H1 (cell line): Measurements from ENCODE around the gene ZNF300. TPM values are rescaled to one million over a fixed set of nuclear protein-coding genes. Genes with fewer than 3 reads are reported as not detected.
"Not testable (repeated sequence)": the region's sequence is repeated elsewhere in the genome, so short reads cannot be mapped to it uniquely, and the experiment has no call there.

Experiments
- CTCF ChIA-PET: fragments of 300-600 bp; sonication (Branson Sonifier 250); formaldehyde crosslinking; loops from one replicate; lab custom pipeline; 2021; ENCODE audit not compliant: partially characterized antibody; lab: Charles Lee
- POLR2A ChIA-PET: fragments of 300-600 bp; sonication (Branson Sonifier 250); formaldehyde crosslinking; loops from one replicate; lab custom pipeline; 2021; ENCODE audit warnings: inconsistent platforms; ENCODE audit not compliant: partially characterized antibody; lab: Charles Lee
- DNase-seq, 2 experiments: peaks; one replicate each; pipeline versions ENCODE4 v3.0.0 to v3.0.0-alpha.2; 2010 to 2022; ENCODE audit warnings: low spot score in 2 of 2, low read depth in 1 of 2, mixed read lengths in 1 of 2
- FAIRE-seq: peaks from 2 replicates; lab custom pipeline; 2011; peaks lifted over from hg19 to GRCh38; lab: Jason Lieb, UNC
- H2AFZ ChIP-seq: 2 replicates; pipeline ENCODE4 v1.8.1; 2012; ENCODE audit warnings: low read length, inconsistent platforms
- H2AK5ac ChIP-seq: 2 replicates; pipeline ENCODE4 v1.6.1; 2013; ENCODE audit warnings: low read depth, low read length
- H2BK120ac ChIP-seq: replicated peaks from 2 replicates; pipeline ENCODE3; 2013; ENCODE audit warnings: low read depth, low read length, inconsistent platforms
- H2BK12ac ChIP-seq: 2 replicates; pipeline ENCODE4 v1.6.1; 2013; ENCODE audit warnings: low read depth, low read length
- H2BK15ac ChIP-seq: 2 replicates; pipeline ENCODE4 v1.6.1; 2013; ENCODE audit warnings: low read length
- H2BK20ac ChIP-seq: 2 replicates; pipeline ENCODE4 v1.6.1; 2013; ENCODE audit warnings: low read length
- H2BK5ac ChIP-seq: 2 replicates; pipeline ENCODE4 v1.6.1; 2013; ENCODE audit warnings: low read depth, low read length
- H3K14ac ChIP-seq: 2 replicates; pipeline ENCODE4 v1.6.1; 2013; ENCODE audit warnings: inconsistent platforms; ENCODE audit not compliant: insufficient read length
- H3K18ac ChIP-seq: 2 replicates; pipeline ENCODE4 v1.6.1; 2013; ENCODE audit warnings: low read length; ENCODE audit errors: extremely low read depth
- H3K23ac ChIP-seq: 2 replicates; pipeline ENCODE4 v1.6.1; 2013; ENCODE audit warnings: inconsistent platforms; ENCODE audit not compliant: insufficient read length
- H3K23me2 ChIP-seq: 2 replicates; pipeline ENCODE4 v1.6.1; 2013; ENCODE audit warnings: low read depth, low read length
- H3K27ac ChIP-seq: 2 replicates; pipeline ENCODE4 v1.6.1; 2011; ENCODE audit warnings: low read depth, low read length, inconsistent platforms
- H3K27me3 ChIP-seq, 4 experiments: replicated peaks in 1 of 4; 1 replicate in 1 of 4; 2 replicates in 3 of 4; pipeline versions ENCODE4 v1.6.1 to v1.8.1; 2011 to 2013; ENCODE audit warnings: low read length in 3 of 4, mild to moderate bottlenecking in 3 of 4, inconsistent platforms in 2 of 4, mixed read lengths in 2 of 4, moderate library complexity in 1 of 4; ENCODE audit not compliant: control insufficient read depth in 3 of 4, insufficient read depth in 3 of 4; ENCODE audit errors: extremely low read depth in 1 of 4
- H3K36me3 ChIP-seq, 4 experiments: 2 replicates each; pipeline versions ENCODE4 v1.6.1 to v1.8.1; 2011 to 2013; ENCODE audit warnings: mild to moderate bottlenecking in 4 of 4, low read length in 3 of 4, moderate library complexity in 2 of 4, control low read depth in 1 of 4, inconsistent platforms in 1 of 4; ENCODE audit not compliant: insufficient read depth in 4 of 4, control insufficient read depth in 2 of 4
- H3K4ac ChIP-seq: replicated peaks from 2 replicates; pipeline ENCODE3; 2013; ENCODE audit warnings: low read length, low read depth, mixed read lengths, inconsistent platforms; ENCODE audit not compliant: insufficient read length
- H3K4me1 ChIP-seq, 4 experiments: replicated peaks in 1 of 4; 1 replicate in 1 of 4; 2 replicates in 3 of 4; pipeline versions ENCODE4 v1.6.1 to v1.8.1; 2011 to 2013; ENCODE audit warnings: low read length in 3 of 4, inconsistent platforms in 2 of 4, mixed read lengths in 1 of 4; ENCODE audit not compliant: insufficient read depth in 4 of 4, control insufficient read depth in 3 of 4
- H3K4me2 ChIP-seq, 2 experiments: 2 replicates each; pipeline versions ENCODE4 v1.6.1 to v1.8.1; 2011 to 2013; ENCODE audit warnings: low read depth in 2 of 2, low read length in 2 of 2, control low read depth in 1 of 2, inconsistent platforms in 1 of 2, mild to moderate bottlenecking in 1 of 2; ENCODE audit not compliant: insufficient read depth in 1 of 2
- H3K4me3 ChIP-seq, 4 experiments: fragments of 200-600, 300-600 bp in 1 of 4; sonication (generic), shearing (Covaris generic), sonication (Bioruptor Twin) in 1 of 4; 2 replicates each; pipeline versions ENCODE4 v1.5.1 to v1.8.1; 2011 to 2016; ENCODE audit warnings: low read length in 4 of 4, low read depth in 3 of 4, control low read depth in 2 of 4, inconsistent platforms in 2 of 4, mild to moderate bottlenecking in 2 of 4, mixed read lengths in 1 of 4, moderate library complexity in 1 of 4; ENCODE audit not compliant: insufficient read depth in 2 of 4; ENCODE audit errors: extremely low read depth in 1 of 4
- H3K56ac ChIP-seq: replicated peaks from 2 replicates; pipeline ENCODE3; 2013; ENCODE audit warnings: low read depth, mild to moderate bottlenecking, mixed read lengths, low read length, inconsistent platforms; ENCODE audit not compliant: insufficient read length
- H3K79me1 ChIP-seq: 2 replicates; pipeline ENCODE4 v1.6.1; 2013; ENCODE audit warnings: low read depth, low read length, control low read depth
- H3K79me2 ChIP-seq, 2 experiments: 2 replicates each; pipeline versions ENCODE4 v1.6.1 to v1.8.1; 2012 to 2013; ENCODE audit warnings: low read length in 2 of 2, mild to moderate bottlenecking in 2 of 2, inconsistent platforms in 1 of 2; ENCODE audit not compliant: insufficient read depth in 2 of 2, control insufficient read depth in 1 of 2
- H3K9ac ChIP-seq, 4 experiments: replicated peaks in 1 of 4; 1 replicate in 1 of 4; 2 replicates in 3 of 4; pipeline versions ENCODE4 v1.6.1 to v1.8.1; 2011 to 2013; ENCODE audit warnings: low read depth in 3 of 4, low read length in 3 of 4, control low read depth in 2 of 4, mild to moderate bottlenecking in 2 of 4, moderate library complexity in 2 of 4, inconsistent platforms in 1 of 4; ENCODE audit errors: extremely low read depth in 1 of 4
- H3K9me3 ChIP-seq, 2 experiments: 2 replicates each; pipeline versions ENCODE4 v1.6.1 to v1.8.1; 2012 to 2013; ENCODE audit warnings: mild to moderate bottlenecking in 2 of 2, moderate library complexity in 2 of 2, control low read depth in 1 of 2, inconsistent platforms in 1 of 2, low read depth in 1 of 2, low read length in 1 of 2, mixed read lengths in 1 of 2; ENCODE audit not compliant: insufficient read depth in 2 of 2
- H4K20me1 ChIP-seq, 2 experiments: replicated peaks in 1 of 2; 2 replicates each; pipeline versions ENCODE3 to v1.8.1; 2011 to 2013; ENCODE audit warnings: inconsistent platforms in 2 of 2, low read length in 2 of 2, mild to moderate bottlenecking in 1 of 2; ENCODE audit not compliant: insufficient read depth in 2 of 2, control insufficient read depth in 1 of 2
- H4K5ac ChIP-seq: 2 replicates; pipeline ENCODE4 v1.6.1; 2013; ENCODE audit warnings: low read length, low read depth, mixed read lengths, inconsistent platforms; ENCODE audit not compliant: insufficient read length
- H4K8ac ChIP-seq: 2 replicates; pipeline ENCODE4 v1.8.0; 2013; ENCODE audit warnings: mild to moderate bottlenecking, moderate library complexity, low read length, inconsistent platforms; ENCODE audit not compliant: insufficient read depth; ENCODE audit errors: extremely low read depth
- H4K91ac ChIP-seq: replicated peaks from 2 replicates; pipeline ENCODE3; 2013; ENCODE audit warnings: low read length, mixed read lengths, inconsistent platforms; ENCODE audit not compliant: insufficient read length
- WGBS, 2 experiments: shearing (Covaris generic) in 1 of 2; methylation state at CpG; one replicate each; pipeline versions ENCODE4 v1.1.6 to v1.1.7; 2013 to 2015; ENCODE audit warnings: low lambda C conversion rate in 2 of 2, mixed read lengths in 2 of 2, inconsistent platforms in 1 of 2, low coverage in 1 of 2, missing lambda C conversion rate in 1 of 2; ENCODE audit not compliant: insufficient replicate concordance in 2 of 2, insufficient coverage in 1 of 2, insufficient read length in 1 of 2; ENCODE audit errors: extremely low coverage in 1 of 2, missing lambda C conversion rate in 1 of 2; 5-methylcytosine and 5-hydroxymethylcytosine counted together
- polyA plus RNA-seq, 7 experiments: library from polyadenylated mRNA; depleted of rRNA in 3 of 7; stranded (reverse) in 5 of 7; unstranded in 2 of 7; fragments of >200 nt in 5 of 7; fragments of 200-250 nt in 2 of 7; gene quantifications; 1 replicate in 5 of 7; 2 replicates in 1 of 7; 4 replicates in 1 of 7; pipeline versions ENCODE4 v1.2.1 to v1.2.3, GENCODE V29; 2011 to 2013; ENCODE audit warnings: missing spikeins in 2 of 7, mixed read lengths in 2 of 7
- total RNA-seq: library from RNA; stranded (reverse); fragmentation: NEBNext Ultra II Directional; extraction: Animal tissue kit (Norgen Biotek cat#: 25700); gene quantifications from 2 replicates; pipeline ENCODE4 v1.2.1, GENCODE V29; 2021

The ZNF300 gene
- total and polyA plus RNA-seq, 2 of the 8 experiments (the other 6 are each of a cell fraction or from before 2014, with no cell fraction given): 6.7 to 15.8 TPM

DNA sequence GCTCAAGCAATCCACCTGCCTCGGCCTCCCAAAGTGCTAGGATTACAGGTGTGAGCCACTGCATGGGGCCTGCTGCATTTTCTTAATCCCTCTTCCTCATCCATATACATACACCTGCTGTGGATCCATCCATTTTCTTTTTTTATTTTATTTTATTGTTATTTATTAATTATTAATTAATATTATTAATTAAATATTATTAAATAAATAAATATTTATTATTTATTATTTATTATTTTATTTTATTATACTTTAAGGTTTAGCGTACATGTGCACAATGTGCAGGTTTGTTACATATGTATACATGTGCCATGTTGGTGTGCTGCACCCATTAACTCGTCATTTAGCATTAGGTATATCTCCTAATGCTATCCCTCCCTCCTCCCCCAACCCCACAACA lies 48.1 kb downstream of the ZNF300 start:
- H3K27ac ChIP-seq, H2BK20ac ChIP-seq, H3K23ac ChIP-seq, H3K79me1 ChIP-seq, H2BK5ac ChIP-seq, H4K5ac ChIP-seq, H2BK15ac ChIP-seq, H3K56ac ChIP-seq, H2BK12ac ChIP-seq, H3K36me3 ChIP-seq, H3K4me1 ChIP-seq, H2BK120ac ChIP-seq, POLR2A ChIA-PET, H3K4me3 ChIP-seq, H3K79me2 ChIP-seq, H4K8ac ChIP-seq, H3K27me3 ChIP-seq, H4K20me1 ChIP-seq, DNase-seq, H3K9ac ChIP-seq, H3K4ac ChIP-seq, H3K14ac ChIP-seq, H2AK5ac ChIP-seq, H4K91ac ChIP-seq, H3K23me2 ChIP-seq, H3K4me2 ChIP-seq, H3K18ac ChIP-seq, FAIRE-seq, CTCF ChIA-PET, H2AFZ ChIP-seq: not testable (repeated sequence)
- H3K9me3 ChIP-seq: peaks cover 6 to 11% of the 10 kb centered on the region in 2 experiments; a peak in 3 of 4 replicates
- WGBS, 2 experiments: 88% methylated on average over 3 of the region's 3 CpGs; no CpG with 5 or more reads in 1 of the 2 experiments
